HFF-Myc (cell line): ENCODE data around the gene RTF2.

Experiments
- DNase-seq: peaks from one replicate; pipeline ENCODE4 v3.0.0-alpha.2; 2011; ENCODE audit warnings: low read depth; ENCODE audit errors: extremely low read depth
- H3K4me3 ChIP-seq: replicated peaks from 2 replicates; pipeline ENCODE4 v1.5.1; 2011; ENCODE audit warnings: low read depth, mild to moderate bottlenecking, control low read depth, low read length
- TF ChIP-seq, protein P1 (sequence below): IDR thresholded peaks from 2 replicates; pipeline ENCODE4 v1.5.1; 2012; ENCODE audit warnings: mild to moderate bottlenecking, low read depth, low read length, control low read depth; ENCODE audit errors: missing control alignments

The RTF2 gene

DNA sequence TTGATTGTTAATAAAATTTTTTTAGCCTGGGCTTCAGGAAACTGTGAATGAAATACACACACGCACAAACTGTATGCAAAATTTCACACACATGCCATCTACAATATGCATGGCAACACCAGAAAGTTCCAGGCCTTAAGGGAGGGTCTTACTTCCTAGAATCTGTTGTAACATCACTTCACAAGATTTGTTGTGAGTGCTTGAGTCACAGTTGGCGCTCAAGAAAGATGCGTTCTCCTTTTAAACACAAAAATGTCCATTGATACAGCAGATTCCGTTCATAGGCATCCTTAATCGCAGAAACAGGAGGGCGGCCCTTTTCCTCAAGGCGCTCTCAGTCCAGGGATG, 485 bp upstream of the RTF2 start:
- H3K4me3 ChIP-seq: peak overlapping the region; percentile 67
- TF ChIP-seq, protein P1, sequence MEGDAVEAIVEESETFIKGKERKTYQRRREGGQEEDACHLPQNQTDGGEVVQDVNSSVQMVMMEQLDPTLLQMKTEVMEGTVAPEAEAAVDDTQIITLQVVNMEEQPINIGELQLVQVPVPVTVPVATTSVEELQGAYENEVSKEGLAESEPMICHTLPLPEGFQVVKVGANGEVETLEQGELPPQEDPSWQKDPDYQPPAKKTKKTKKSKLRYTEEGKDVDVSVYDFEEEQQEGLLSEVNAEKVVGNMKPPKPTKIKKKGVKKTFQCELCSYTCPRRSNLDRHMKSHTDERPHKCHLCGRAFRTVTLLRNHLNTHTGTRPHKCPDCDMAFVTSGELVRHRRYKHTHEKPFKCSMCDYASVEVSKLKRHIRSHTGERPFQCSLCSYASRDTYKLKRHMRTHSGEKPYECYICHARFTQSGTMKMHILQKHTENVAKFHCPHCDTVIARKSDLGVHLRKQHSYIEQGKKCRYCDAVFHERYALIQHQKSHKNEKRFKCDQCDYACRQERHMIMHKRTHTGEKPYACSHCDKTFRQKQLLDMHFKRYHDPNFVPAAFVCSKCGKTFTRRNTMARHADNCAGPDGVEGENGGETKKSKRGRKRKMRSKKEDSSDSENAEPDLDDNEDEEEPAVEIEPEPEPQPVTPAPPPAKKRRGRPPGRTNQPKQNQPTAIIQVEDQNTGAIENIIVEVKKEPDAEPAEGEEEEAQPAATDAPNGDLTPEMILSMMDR: no peak
- no peak for DNase-seq

DNA sequence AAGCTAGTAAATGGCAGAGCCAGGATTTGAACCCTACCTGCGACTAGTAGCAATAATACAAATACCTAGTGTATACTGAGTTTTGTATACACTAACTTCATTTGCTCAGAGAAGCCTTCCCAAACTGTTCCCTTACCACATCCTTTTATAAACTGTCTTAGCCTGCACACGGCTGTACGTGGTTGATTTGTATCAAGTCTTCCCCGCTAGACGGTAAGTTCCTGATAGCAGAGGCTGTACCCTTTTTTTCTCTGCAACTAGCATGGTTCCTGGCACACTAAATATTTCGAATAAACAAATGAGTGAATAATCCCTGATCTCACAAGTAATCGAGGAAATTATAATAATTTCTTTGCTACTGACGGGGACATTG, 636 bp downstream of the RTF2 start:
- TF ChIP-seq, protein P1: no peak
- DNase-seq: no peak
- H3K4me3 ChIP-seq: peak overlapping the region; percentile 67

DNA sequence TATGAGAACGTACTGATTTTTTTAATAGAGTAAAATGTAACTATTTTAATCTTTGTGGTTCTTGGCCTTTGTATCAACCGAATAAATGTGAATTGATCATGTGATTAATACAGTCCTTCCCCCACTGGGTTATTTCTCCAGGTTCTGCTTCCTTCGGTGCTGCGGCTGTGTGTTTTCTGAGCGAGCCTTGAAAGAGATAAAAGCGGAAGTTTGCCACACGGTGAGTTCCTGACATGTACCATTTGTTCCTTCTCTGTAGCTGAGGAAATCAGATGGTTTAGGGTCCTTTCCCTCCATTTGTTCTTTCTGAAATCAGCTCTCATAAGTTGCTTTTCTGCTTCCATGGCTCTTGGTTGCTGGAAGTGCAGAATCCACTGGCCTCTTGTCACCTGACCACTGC, 15.5 kb downstream of the RTF2 start:
- TF ChIP-seq, protein P1: no peak
- DNase-seq: no peak
- H3K4me3 ChIP-seq: no peak overlapping the region

DNA sequence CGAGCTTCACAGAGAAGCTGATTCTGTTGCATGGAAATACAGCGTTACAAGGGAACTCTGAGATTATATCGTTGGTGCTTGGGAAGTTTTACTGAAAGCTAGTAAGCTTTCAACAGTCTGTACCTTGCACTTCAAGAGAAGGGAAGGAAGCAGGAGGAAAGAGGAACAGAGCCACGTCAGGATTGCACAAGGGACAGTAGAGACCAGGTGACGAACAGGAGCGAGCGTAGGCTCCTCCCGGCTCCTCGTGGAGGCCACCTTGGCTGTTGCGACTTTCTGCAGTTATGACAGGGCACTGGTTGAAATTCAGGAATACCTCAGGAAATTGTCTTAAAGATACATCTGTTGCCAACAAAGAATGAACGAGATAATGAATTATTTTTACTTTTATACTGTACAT, 18.8 kb downstream of the RTF2 start:
- no peak for DNase-seq
- H3K4me3 ChIP-seq: no peak overlapping the region
- TF ChIP-seq, protein P1: no peak

DNA sequence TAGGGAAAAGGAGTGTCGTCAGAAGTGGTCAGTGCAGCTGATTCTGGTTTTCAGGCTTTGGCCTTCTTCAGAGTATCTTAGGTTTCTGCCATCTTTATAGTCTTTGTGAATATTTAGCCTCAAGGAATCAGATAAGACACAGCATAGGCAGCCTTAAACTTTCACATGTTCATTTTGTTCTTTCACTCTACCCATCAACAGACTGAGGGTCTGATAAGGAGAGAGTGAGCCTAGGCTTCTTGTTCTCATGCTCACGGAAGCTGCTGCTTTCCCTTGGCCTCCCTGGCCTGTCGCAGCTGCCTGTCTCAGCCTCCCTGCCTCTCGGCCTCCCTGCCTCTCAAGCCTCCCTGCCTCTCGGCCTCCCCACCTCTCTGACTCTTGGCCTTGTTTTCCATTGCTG, 20.1 kb downstream of the RTF2 start:
- no peak for DNase-seq
- TF ChIP-seq, protein P1: no peak
- H3K4me3 ChIP-seq: no peak overlapping the region

DNA sequence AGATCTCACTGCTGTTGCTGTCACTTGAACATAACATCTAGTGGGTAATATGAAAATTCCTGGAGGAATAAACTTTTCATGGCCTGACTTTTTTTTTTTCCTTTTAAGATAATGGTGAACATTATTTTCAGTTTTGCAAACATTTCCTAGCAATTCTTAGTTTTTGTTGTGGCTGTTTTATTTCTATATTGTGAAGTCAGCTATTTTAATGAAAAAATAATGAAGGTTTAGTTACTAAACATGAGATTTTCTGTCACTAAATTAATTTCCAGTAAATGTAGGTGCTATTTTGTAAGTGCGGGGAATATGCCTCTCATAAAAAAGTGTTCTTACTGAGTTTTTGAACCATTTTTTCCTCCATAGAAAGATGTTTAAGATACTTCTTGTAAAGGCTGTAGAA, 32.7 kb downstream of the RTF2 start:
- TF ChIP-seq, protein P1: no peak
- no peak for DNase-seq
- H3K4me3 ChIP-seq: no peak overlapping the region

DNA sequence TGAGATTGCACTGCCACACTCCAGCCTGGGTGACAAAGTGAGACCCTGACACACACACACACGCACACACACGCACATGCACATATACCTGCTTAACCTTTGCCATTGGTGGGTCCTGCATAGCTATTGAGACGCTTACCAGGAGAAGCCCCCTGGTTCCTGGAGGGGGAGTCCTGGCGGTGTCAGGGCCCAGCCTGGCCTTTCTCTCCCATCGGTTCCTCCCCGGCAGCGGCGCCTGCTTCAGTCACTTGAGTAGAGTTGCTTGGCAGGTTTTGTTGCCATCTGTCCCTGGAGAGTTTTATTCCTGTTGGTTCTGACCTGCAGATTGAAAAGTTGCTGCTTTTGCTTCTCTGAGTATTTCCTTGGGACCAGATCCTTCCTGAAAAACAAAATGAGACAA, 35.5 kb downstream of the RTF2 start:
- DNase-seq: no peak
- TF ChIP-seq, protein P1: no peak
- no peak overlapping the region for H3K4me3 ChIP-seq
